HG03045 (cell line): Measurements from ENCODE around the gene EVI2B.
"Not testable (repeated sequence)": the region's sequence is repeated elsewhere in the genome, so short reads cannot be mapped to it uniquely, and the experiment has no call there.

Experiments used
- ATAC-seq: cut with Tn5 transposase; IDR thresholded peaks from one replicate; pipeline ENCODE4 v1.9.1; 2021; ENCODE audit warnings: mild to moderate bottlenecking, moderate library complexity; ENCODE audit not compliant: unreplicated experiment

Gene EVI2B

GRCh38 chr17:31272803-31273202 lies 41.1 kb downstream of the EVI2B start:
- ATAC-seq = no peak

GRCh38 chr17:31272236-31272635 lies 41.6 kb downstream of the EVI2B start:
- no peak for ATAC-seq

GRCh38 chr17:31269578-31269983 lies 44.3 kb downstream of the EVI2B start:
- ATAC-seq = no peak

GRCh38 chr17:31269036-31269577 lies 44.7 kb downstream of the EVI2B start:
- ATAC-seq = no peak

GRCh38 chr17:31266042-31266441 lies 47.8 kb downstream of the EVI2B start:
- no peak for ATAC-seq

- not testable (repeated sequence) for ATAC-seq
Measured at GRCh38 chr17:31262923-31263322, 50.9 kb downstream of the EVI2B start.

GRCh38 chr17:31261601-31262000 lies 52.3 kb downstream of the EVI2B start:
- no peak for ATAC-seq

- no peak for ATAC-seq
Measured at GRCh38 chr17:31260151-31260550, 53.7 kb downstream of the EVI2B start.

- ATAC-seq = no peak
Measured at GRCh38 chr17:31256936-31257335, 56.9 kb downstream of the EVI2B start.

- ATAC-seq = no peak
Measured at GRCh38 chr17:31254654-31255053, 59.2 kb downstream of the EVI2B start.
